Astrocyte of the spinal cord (primary cell): ENCODE results near the gene HIPK2.
A peak's percentile ranks its signal among the peaks of the same experiment; 100 is the strongest.
"Not testable (repeated sequence)": the region's sequence is repeated elsewhere in the genome, so short reads cannot be mapped to it uniquely, and the experiment has no call there.

Experiments
- DNase-seq: peaks from one replicate; pipeline ENCODE4 v3.0.0; 2011; ENCODE audit warnings: low read depth, low spot score
- H3K4me3 ChIP-seq: 2 replicates; pipeline ENCODE4 v1.5.1; 2011; ENCODE audit warnings: low read depth, mild to moderate bottlenecking, low read length, moderate library complexity
- CTCF ChIP-seq: IDR thresholded peaks from 2 replicates; pipeline ENCODE4 v1.5.1; 2012; ENCODE audit warnings: low read depth, mild to moderate bottlenecking, low read length, inconsistent platforms
- in situ Hi-C: cut with HindIII; loops from 2 replicates; pipeline ENCODE4 v1.10.0; 2017; ENCODE audit warnings: low sequenced_read_pairs

HIPK2 gene

GRCh38 chr7:139675127-139676125 is 102.4 kb downstream of the HIPK2 start:
- DNase-seq: peak; percentile 87
- TF ChIP-seq CTCF: no peak
- in situ Hi-C loops: no loop called here
- no peak overlapping the region for H3K4me3 ChIP-seq

- no peak overlapping the region for H3K4me3 ChIP-seq
- no peak for TF ChIP-seq CTCF
- in situ Hi-C loops: no loop called here
- no peak for DNase-seq
Measured at GRCh38 chr7:139674752-139675126, 103.1 kb downstream of the HIPK2 start.

GRCh38 chr7:139674341-139674740 is 103.5 kb downstream of the HIPK2 start:
- in situ Hi-C loops: no loop called here
- no peak for TF ChIP-seq CTCF
- no peak for DNase-seq
- no peak overlapping the region for H3K4me3 ChIP-seq

GRCh38 chr7:139673762-139674161 is 104.0 kb downstream of the HIPK2 start:
- in situ Hi-C loops: no loop called here

GRCh38 chr7:139673230-139673629 is 104.6 kb downstream of the HIPK2 start:
- TF ChIP-seq CTCF: no peak
- DNase-seq: no peak
- in situ Hi-C loops: no loop called here
- H3K4me3 ChIP-seq: no peak overlapping the region

More at GRCh38 chr7:139673762-139674161, 104.0 kb downstream of the HIPK2 start:
- no peak for DNase-seq
- TF ChIP-seq CTCF: no peak
- H3K4me3 ChIP-seq: no peak overlapping the region

- in situ Hi-C loops: no loop called here
- DNase-seq: no peak
- no peak overlapping the region for H3K4me3 ChIP-seq
- TF ChIP-seq CTCF: no peak
Measured at GRCh38 chr7:139671967-139672366, 105.8 kb downstream of the HIPK2 start.

- DNase-seq, H3K4me3 ChIP-seq, in situ Hi-C loops: not testable (repeated sequence)
Measured at GRCh38 chr7:139670662-139671061, 107.1 kb downstream of the HIPK2 start.
